ENCODE measurements around the gene NOP10. TPM values are rescaled to one million over a fixed set of nuclear protein-coding genes. Genes with fewer than 3 reads are reported as not detected.

Gene NOP10
- polyA plus RNA-seq, 1 experiment = 262 TPM

- H3K27ac ChIP-seq (ENCODE audit: low read depth, low read length) = no peak overlapping the region
- no peak for DNase-seq (ENCODE audit: low read depth, low spot score)
- no peak overlapping the region for H3K4me3 ChIP-seq (ENCODE audit: low read depth, low read length)
- ChIA-PET POLR2A (no interaction called here), CTCF (interaction anchor here (0.9 to 1.3 kb wide), 2 partner anchors 27 to 99 kb away, joined by 3 to 4 read pairs; partner anchors contain the start of gene LPCAT4)
- H3K9me3 ChIP-seq (ENCODE audit: control insufficient read depth, insufficient read depth, low read length) = no peaks in the 10 kb centered on the region; the same call in 1 of the 2 replicates
- TF ChIP-seq CTCF (IDR thresholded peaks at IDR 0.05; ENCODE audit: low read depth, low read length) = no peak
- no peaks in the 10 kb centered on the region for H3K27me3 ChIP-seq (ENCODE audit: control insufficient read depth, insufficient read depth, low read length)
Observed at GRCh38 chr15:34339946-34340345, 3.0 kb downstream of the NOP10 start.

DNA sequence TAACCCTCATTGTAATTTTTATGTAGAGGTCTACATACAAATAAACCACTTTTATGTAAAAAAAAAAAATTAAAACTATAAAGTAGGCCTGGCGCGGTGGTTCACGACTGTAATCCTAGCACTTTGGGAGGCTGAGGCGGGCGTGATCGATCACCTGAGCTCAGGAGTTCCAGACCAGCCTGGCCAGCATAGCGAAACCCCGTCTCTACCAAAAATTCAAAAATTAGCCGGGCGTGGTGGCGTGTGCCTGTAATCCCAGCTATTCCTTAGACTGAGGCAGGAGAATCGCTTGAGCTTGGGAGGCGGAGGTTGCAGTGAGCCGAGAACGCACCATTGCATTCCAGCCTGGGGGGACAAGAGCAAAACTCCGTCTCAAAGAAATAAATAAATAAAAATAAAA lies 4.6 kb downstream of the NOP10 start:
- Histone ChIP-seq H3K27ac (ENCODE audit: low read depth, low read length) (peak overlapping the region; percentile 24), H3K9me3 (ENCODE audit: control insufficient read depth, insufficient read depth, low read length) (no peaks in the 10 kb centered on the region; the same call in 1 of the 2 replicates), H3K4me3 (ENCODE audit: low read depth, low read length) (no peak overlapping the region), H3K27me3 (ENCODE audit: control insufficient read depth, insufficient read depth, low read length) (no peaks in the 10 kb centered on the region)
- ChIA-PET POLR2A (interaction anchor here (0.5 to 1.7 kb wide), 3 partner anchors 20 to 63 kb away, joined by 3 to 9 read pairs (median 3); no protein-coding TSS in a partner anchor), CTCF (interaction anchor here (1.1 to 2.1 kb wide), 3 partner anchors 11 to 228 kb away, joined by 3 to 6 read pairs (median 5); no protein-coding TSS in a partner anchor)
- no peak for DNase-seq (ENCODE audit: low read depth, low spot score)
- TF ChIP-seq CTCF (IDR thresholded peaks at IDR 0.05; ENCODE audit: low read depth, low read length) = no peak

DNA sequence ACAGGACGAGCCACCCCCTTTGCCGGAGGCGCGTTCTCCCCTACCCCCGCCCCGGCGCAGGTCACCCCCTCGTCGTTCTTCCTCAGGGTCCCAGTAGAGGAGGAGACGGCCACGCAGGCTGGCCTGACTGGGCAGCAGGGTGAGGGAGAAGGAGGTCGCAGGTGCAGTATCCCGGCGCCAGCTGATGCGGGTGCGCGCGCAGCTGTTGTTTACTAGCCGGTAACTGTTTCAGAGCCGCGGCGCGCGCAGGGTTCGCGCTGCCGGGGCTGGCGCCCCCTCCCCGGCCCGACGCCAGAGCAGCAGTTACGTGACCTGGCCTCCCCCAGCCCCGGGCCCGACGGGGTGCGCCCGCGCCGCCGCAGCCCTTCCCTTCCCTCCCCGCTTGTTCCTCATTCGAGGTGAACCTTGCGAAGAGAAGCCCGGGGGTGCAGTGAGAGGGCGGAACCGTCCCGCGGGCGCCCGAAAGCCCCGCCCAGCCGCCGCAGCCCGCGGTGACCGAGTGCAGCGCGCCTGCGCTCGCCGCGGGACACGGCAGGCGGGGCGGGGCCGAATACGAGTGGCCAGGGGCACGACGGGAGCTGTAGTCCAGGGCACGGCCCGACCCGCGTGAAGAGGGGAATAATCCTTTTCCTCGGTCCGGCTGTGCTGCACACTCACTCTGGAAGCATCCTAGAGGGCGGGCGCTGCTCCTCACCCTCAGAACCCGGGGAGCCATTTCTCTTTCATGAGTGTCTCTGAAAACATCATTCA lies 5.2 kb downstream of the NOP10 start, which contains the start of gene SLC12A6:
Gene SLC12A6, minus strand, starts transcription at position 225 of the 750 bp plus-strand sequence. CDS start 1,101 bp downstream, outside the sequence.
- ChIA-PET CTCF (interaction anchor here (1.1 to 2.1 kb wide), 3 partner anchors 10 to 228 kb away, joined by 3 to 6 read pairs (median 5); no protein-coding TSS in a partner anchor), POLR2A (interaction anchor here (0.6 to 1.7 kb wide), 6 partner anchors 19 to 269 kb away, joined by 3 to 9 read pairs (median 3); partner anchors contain the start of genes KATNBL1 and LPCAT4)
- Histone ChIP-seq H3K27me3 (ENCODE audit: control insufficient read depth, insufficient read depth, low read length) (no peaks in the 10 kb centered on the region), H3K27ac (ENCODE audit: low read depth, low read length) (peak within 1 kb of the TSS; percentile 24), H3K9me3 (ENCODE audit: control insufficient read depth, insufficient read depth, low read length) (no peaks in the 10 kb centered on the region; the same call in 1 of the 2 replicates), H3K4me3 (ENCODE audit: low read depth, low read length) (peak within 1 kb of the TSS; percentile 92)
- no peak for TF ChIP-seq CTCF (IDR thresholded peaks at IDR 0.05; ENCODE audit: low read depth, low read length)
- DNase-seq (ENCODE audit: low read depth, low spot score) = peak; percentile 82

- no peak for DNase-seq (ENCODE audit: low read depth, low spot score)
- peak overlapping the region; percentile 92 for H3K4me3 ChIP-seq (ENCODE audit: low read depth, low read length)
- no peaks in the 10 kb centered on the region for H3K27me3 ChIP-seq (ENCODE audit: control insufficient read depth, insufficient read depth, low read length)
- peak overlapping the region; percentile 4 for H3K27ac ChIP-seq (ENCODE audit: low read depth, low read length)
- POLR2A ChIA-PET = interaction anchor here (0.6 to 1.7 kb wide), 4 partner anchors 19 to 128 kb away, joined by 3 to 9 read pairs (median 3); partner anchors contain the start of genes KATNBL1 and LPCAT4
- CTCF ChIA-PET = interaction anchor here (2.1 kb wide), 1 partner anchor 227 kb away, joined by 5 read pairs; no protein-coding TSS in a partner anchor
- no peaks in the 10 kb centered on the region; the same call in 1 of the 2 replicates for H3K9me3 ChIP-seq (ENCODE audit: control insufficient read depth, insufficient read depth, low read length)
- TF ChIP-seq CTCF (IDR thresholded peaks at IDR 0.05; ENCODE audit: low read depth, low read length) = no peak
Observed at GRCh38 chr15:34336991-34337556, 5.9 kb downstream of the NOP10 start.
